NCI-H524 (cell line): Measurements from ENCODE around the gene FAM117A.

Source experiments
- DNase-seq, 2 experiments: peaks; one replicate each; lab custom pipeline; 2025; lab: John Stamatoyannopoulos, UW

FAM117A gene

GRCh38 chr17:49763735-49764558 is at the start of gene FAM117A:
FAM117A (minus strand) TSS chr17:49764131; CDS start chr17:49764087, 44 bp downstream.
- DNase-seq: peak; percentile 99 to 100

GRCh38 chr17:49809056-49809455 is 45.1 kb upstream of the FAM117A start:
- no peak for DNase-seq

- DNase-seq: no peak
Measured at GRCh38 chr17:49798738-49799137, 34.8 kb upstream of the FAM117A start.

GRCh38 chr17:49798182-49798581 is 34.3 kb upstream of the FAM117A start:
- DNase-seq: no peak

- no peak for DNase-seq
Measured at GRCh38 chr17:49795372-49795771, 31.4 kb upstream of the FAM117A start.

- DNase-seq: no peak
Measured at GRCh38 chr17:49793309-49793708, 29.4 kb upstream of the FAM117A start.

GRCh38 chr17:49789243-49789578 is 25.3 kb upstream of the FAM117A start:
- DNase-seq: no peak

- peak; percentile 100 for DNase-seq
Measured at GRCh38 chr17:49788478-49789242, 24.7 kb upstream of the FAM117A start, which contains the start of gene KAT7. KAT7 (plus strand) TSS chr17:49788681; CDS start chr17:49788835, 154 bp downstream.

GRCh38 chr17:49787884-49788477 is 24.1 kb upstream of the FAM117A start:
- peak in 1 of 2 experiments; percentile 40 for DNase-seq

- no peak for DNase-seq
Measured at GRCh38 chr17:49784636-49785035, 20.7 kb upstream of the FAM117A start.

- no peak for DNase-seq
Measured at GRCh38 chr17:49783791-49784190, 19.9 kb upstream of the FAM117A start.

- peak; percentile 87 to 95 for DNase-seq
Measured at GRCh38 chr17:49783071-49783715, 19.3 kb upstream of the FAM117A start.

GRCh38 chr17:49779739-49780231 is 15.9 kb upstream of the FAM117A start:
- peak; percentile 21 to 54 for DNase-seq

- DNase-seq: no peak
Measured at GRCh38 chr17:49779156-49779738, 15.3 kb upstream of the FAM117A start.

GRCh38 chr17:49777563-49777962 is 13.6 kb upstream of the FAM117A start:
- DNase-seq: no peak

GRCh38 chr17:49776551-49777300 is 12.8 kb upstream of the FAM117A start:
- no peak for DNase-seq

- no peak for DNase-seq
Measured at GRCh38 chr17:49775546-49776260, 11.8 kb upstream of the FAM117A start.

- DNase-seq: no peak
Measured at GRCh38 chr17:49766918-49767530, 3.1 kb upstream of the FAM117A start.

- no peak for DNase-seq
Measured at GRCh38 chr17:49764559-49765180, 739 bp upstream of the FAM117A start.
